IMR-90 (cell line): ENCODE data around the gene COL4A1. TPM values are rescaled to one million over a fixed set of nuclear protein-coding genes. Genes with fewer than 3 reads are reported as not detected.

Source experiments
- ATAC-seq: fragments of 200-7000 bp; cut with Tn5 transposase; 2 replicates; pipeline ENCODE4 v1.9.1; 2020; ENCODE audit warnings: low read depth, mild to moderate bottlenecking, moderate library complexity
- BruUV-seq: library from RNA; stranded (reverse); fragments of 400-500 nt; replicated peaks from 2 replicates; lab custom pipeline; 2021; lab: Mats Ljungman, UMichigan
- CTCF ChIA-PET: fragments of 300-600 bp; formaldehyde crosslinking; extraction: SDS; loops from one replicate; lab custom pipeline; 2021; ENCODE audit warnings: antibody characterized with exemption; lab: Yijun Ruan, JAX
- POLR2A ChIA-PET: fragments of 300-600 bp; sonication (Branson Sonifier 250); formaldehyde crosslinking; loops from one replicate; lab custom pipeline; 2022; ENCODE audit warnings: antibody characterized with exemption; ENCODE audit not compliant: unreplicated experiment; lab: Charles Lee
- DNase-seq: peaks from one replicate; pipeline ENCODE4 v3.0.0; 2013
- H2AFZ ChIP-seq: replicated peaks from 2 replicates; pipeline ENCODE3; 2013; ENCODE audit warnings: low read length, mild to moderate bottlenecking; ENCODE audit not compliant: poor library complexity
- H2AK5ac ChIP-seq: 2 replicates; pipeline ENCODE4 v1.6.1; 2013; ENCODE audit warnings: low read depth, low read length, inconsistent platforms
- H2AK9ac ChIP-seq: replicated peaks from 2 replicates; pipeline ENCODE3; 2013; ENCODE audit warnings: mild to moderate bottlenecking, low read depth, low read length, moderate library complexity; ENCODE audit not compliant: poor library complexity
- H2BK120ac ChIP-seq: 2 replicates; pipeline ENCODE4 v1.6.1; 2013; ENCODE audit warnings: low read depth, low read length, inconsistent platforms
- H2BK15ac ChIP-seq: 3 replicates; pipeline ENCODE4 v1.6.1; 2013; ENCODE audit warnings: low read depth, low read length, inconsistent platforms
- H2BK20ac ChIP-seq: 2 replicates; pipeline ENCODE4 v1.6.1; 2013; ENCODE audit warnings: low read depth, mild to moderate bottlenecking, inconsistent platforms, low read length, moderate library complexity
- H2BK5ac ChIP-seq: 2 replicates; pipeline ENCODE4 v1.6.1; 2013; ENCODE audit warnings: mild to moderate bottlenecking, low read depth, low read length, inconsistent platforms; ENCODE audit not compliant: poor library complexity, severe bottlenecking
- H3K14ac ChIP-seq: replicated peaks from 2 replicates; pipeline ENCODE4 v1.6.1; 2013; ENCODE audit warnings: low read depth, low read length, inconsistent platforms
- H3K18ac ChIP-seq: 2 replicates; pipeline ENCODE4 v1.6.1; 2013; ENCODE audit warnings: low read depth, low read length, control low read depth
- H3K23ac ChIP-seq: 2 replicates; pipeline ENCODE4 v1.6.1; 2013; ENCODE audit warnings: low read depth, low read length, inconsistent platforms
- H3K27ac ChIP-seq: 2 replicates; pipeline ENCODE4 v1.5.1; 2013; ENCODE audit warnings: mild to moderate bottlenecking, control low read depth, low read length; ENCODE audit not compliant: insufficient read depth
- H3K27me3 ChIP-seq: 2 replicates; pipeline ENCODE4 v1.6.1; 2013; ENCODE audit warnings: low read length; ENCODE audit not compliant: control insufficient read depth, insufficient read depth
- H3K36me3 ChIP-seq: 2 replicates; pipeline ENCODE4 v1.6.1; 2013; ENCODE audit warnings: low read length, mixed read lengths; ENCODE audit not compliant: control insufficient read depth, insufficient read depth
- H3K4ac ChIP-seq: 2 replicates; pipeline ENCODE4 v1.6.1; 2013; ENCODE audit warnings: low read depth, low read length, inconsistent platforms
- H3K4me1 ChIP-seq: 2 replicates; pipeline ENCODE4 v1.6.1; 2013; ENCODE audit warnings: low read length, mixed read lengths; ENCODE audit not compliant: control insufficient read depth, insufficient read depth
- H3K4me2 ChIP-seq: 2 replicates; pipeline ENCODE4 v1.6.1; 2013; ENCODE audit warnings: low read depth, mild to moderate bottlenecking, control low read depth, low read length, moderate library complexity
- H3K4me3 ChIP-seq: 2 replicates; pipeline ENCODE4 v1.5.1; 2013; ENCODE audit warnings: low read depth, mild to moderate bottlenecking, control low read depth, low read length, moderate library complexity; ENCODE audit not compliant: insufficient read depth
- H3K56ac ChIP-seq: 2 replicates; pipeline ENCODE4 v1.6.1; 2013; ENCODE audit warnings: low read length, inconsistent platforms; ENCODE audit not compliant: insufficient read depth; ENCODE audit errors: extremely low read depth
- H3K79me1 ChIP-seq, 2 experiments: 2 replicates each; pipeline ENCODE4 v1.6.1; 2013; ENCODE audit warnings: low read length in 2 of 2, inconsistent platforms in 1 of 2, low read depth in 1 of 2
- H3K9ac ChIP-seq: 2 replicates; pipeline ENCODE4 v1.6.1; 2013; ENCODE audit warnings: low read depth, low read length, control low read depth
- H3K9me1 ChIP-seq: 2 replicates; pipeline ENCODE4 v1.6.1; 2013; ENCODE audit warnings: low read length, inconsistent platforms; ENCODE audit not compliant: insufficient read depth
- H3K9me3 ChIP-seq: 2 replicates; pipeline ENCODE4 v1.6.1; 2013; ENCODE audit warnings: low read length; ENCODE audit not compliant: control insufficient read depth, insufficient read depth
- H4K20me1 ChIP-seq: 2 replicates; pipeline ENCODE4 v1.6.1; 2013; ENCODE audit warnings: low read length, inconsistent platforms; ENCODE audit not compliant: insufficient read depth
- H4K5ac ChIP-seq: 2 replicates; pipeline ENCODE4 v1.6.1; 2013; ENCODE audit warnings: mild to moderate bottlenecking, low read depth, low read length, control low read depth
- H4K8ac ChIP-seq, 2 experiments: 2 replicates each; pipeline ENCODE4 v1.6.1; 2013; ENCODE audit warnings: low read depth in 2 of 2, low read length in 2 of 2, control low read depth in 1 of 2, inconsistent platforms in 1 of 2
- H4K91ac ChIP-seq: 2 replicates; pipeline ENCODE4 v1.6.1; 2013; ENCODE audit warnings: low read depth, low read length, inconsistent platforms; ENCODE audit not compliant: insufficient read depth
- BHLHE40 ChIP-seq: fragments of 150-350 bp; IDR thresholded peaks from 2 replicates; pipeline ENCODE4 v1.6.1; 2016; ENCODE audit warnings: mild to moderate bottlenecking, low read depth, low read length
- RFX5 ChIP-seq: IDR thresholded peaks from 2 replicates; pipeline ENCODE4 v1.8.0; 2012; ENCODE audit warnings: low read depth, mild to moderate bottlenecking, low read length, moderate library complexity
- SMC3 ChIP-seq: fragments of 150-350 bp; IDR thresholded peaks from 2 replicates; pipeline ENCODE4 v1.6.1; 2016; ENCODE audit warnings: low read depth, mild to moderate bottlenecking, antibody characterized with exemption, low read length, moderate library complexity
- USF2 ChIP-seq: fragments of 150-350 bp; IDR thresholded peaks from 2 replicates; pipeline ENCODE4 v1.6.1; 2017; ENCODE audit warnings: mild to moderate bottlenecking, antibody characterized with exemption, low read length, low read depth
- WGBS, 2 experiments: methylation state at CpG; one replicate each; pipeline versions ENCODE4 v1.1.5 to v1.1.7; 2013; ENCODE audit warnings: missing lambda C conversion rate in 2 of 2; ENCODE audit not compliant: insufficient read length in 1 of 2; ENCODE audit errors: extremely low coverage in 2 of 2; 5-methylcytosine and 5-hydroxymethylcytosine counted together
- dilution Hi-C: fragments of 300-500 bp; cut with HindIII; formaldehyde crosslinking; loops from one replicate; pipeline ENCODE4 v1.14.3; 2018; ENCODE audit warnings: low sequenced_read_pairs; ENCODE audit not compliant: unreplicated experiment
- in situ Hi-C: fragments of 300-500 bp; cut with MboI; formaldehyde crosslinking; loops from 3 replicates; pipeline ENCODE4 v1.14.3; 2019; ENCODE audit warnings: low sequenced_read_pairs, inconsistent platforms, mixed read lengths
- intact Hi-C: fragments of 100-400 bp; cut with micrococcal nuclease; formaldehyde crosslinking; loops from 2 replicates; pipeline ENCODE4 v1.10.0; 2022
- polyA plus RNA-seq, 3 experiments: library from polyadenylated mRNA; depleted of rRNA; stranded (reverse); fragments of >200 nt; gene quantifications; 2 replicates each; pipeline ENCODE4 v1.2.3, GENCODE V29; 2012; ENCODE audit warnings: low replicate concordance in 1 of 3
- total RNA-seq: library from RNA; depleted of rRNA; stranded (reverse); fragments of >200 nt; gene quantifications from 2 replicates; pipeline ENCODE4 v1.2.3, GENCODE V29; 2012

The COL4A1 gene
- total and polyA plus RNA-seq, 2 of the 4 experiments (the other 2 are of a cell fraction) = 230 to 337 TPM

GRCh38 chr13:110343241-110343865 is 36.4 kb upstream of the COL4A1 start:
- H3K27me3 ChIP-seq = no peaks in the 10 kb centered on the region
- H3K36me3 ChIP-seq = peaks cover 17% of the 10 kb centered on the region
- no peak overlapping the region for H3K27ac ChIP-seq
- H3K56ac ChIP-seq = no peak overlapping the region
- ChIA-PET CTCF (no interaction called here), POLR2A (interaction anchor here (0.6 kb wide), 1 partner anchor 37 kb away, joined by 3 read pairs; no protein-coding TSS in a partner anchor)
- DNase-seq (no peak), ATAC-seq (no peak)
- no TSS peak for BruUV-seq
- peaks cover 48% of the 10 kb centered on the region for H3K4me1 ChIP-seq
- intact Hi-C loops = loop anchor here (5.0 kb wide), 1 partner anchor 69 kb away; no protein-coding TSS in a partner anchor
- no peak overlapping the region for H4K5ac ChIP-seq
- H3K4me3 ChIP-seq = no peak overlapping the region
- H3K4ac ChIP-seq = no peak overlapping the region
- no peak overlapping the region for H3K4me2 ChIP-seq
- peak overlapping the region; percentile 29; the same call in 1 of the 2 replicates for H2AK5ac ChIP-seq
- H3K9me3 ChIP-seq = no peaks in the 10 kb centered on the region
- no peak overlapping the region for H2AFZ ChIP-seq
- in situ Hi-C loops = no loop called here
- H2BK5ac ChIP-seq = no peak overlapping the region
- H4K8ac ChIP-seq = no peak overlapping the region
- H4K91ac ChIP-seq = no peak overlapping the region
- no peak overlapping the region for H2BK15ac ChIP-seq
- H2AK9ac ChIP-seq = no peak overlapping the region
- 0 out of 2 replicates have a peak overlapping the region, but pooled peaks have one; percentile 6 for H2BK120ac ChIP-seq
- no CpG with 5 or more reads among the region's 16 CpGs for WGBS, 2 experiments
- H3K23ac ChIP-seq = no peak overlapping the region
- no peak overlapping the region for H3K14ac ChIP-seq
- no peak overlapping the region for H3K9ac ChIP-seq
- dilution Hi-C loops = no loop called here
- no peak overlapping the region for H3K18ac ChIP-seq
- peaks cover 54 to 97% of the 10 kb centered on the region in 2 experiments for H3K79me1 ChIP-seq
- TF ChIP-seq SMC3 = no peak
- TF ChIP-seq RFX5 = no peak
- TF ChIP-seq BHLHE40 = no peak
- no peak for TF ChIP-seq USF2
- peaks cover 65% of the 10 kb centered on the region for H3K9me1 ChIP-seq
- H2BK20ac ChIP-seq = no peak overlapping the region
- H4K20me1 ChIP-seq = peaks cover 55% of the 10 kb centered on the region
